C4-2B (cell line): ENCODE data around the gene RBM45.

Experiments used
- CTCF ChIP-seq: fragments of 450-650 bp; conservative IDR thresholded peaks from 2 replicates; pipeline ENCODE4 v1.5.1; 2017; ENCODE audit warnings: mild to moderate bottlenecking
- ZFX ChIP-seq: fragments of 450-650 bp; IDR thresholded peaks from 2 replicates; pipeline ENCODE4 v1.6.1; 2017

- TF ChIP-seq CTCF: no peak
- no peak for TF ChIP-seq ZFX
These were observed 47.7 kb downstream of the RBM45 start for GRCh38 chr2:178159966-178160365.
